ENCODE measurements around the gene LSAMP. TPM values are rescaled to one million over a fixed set of nuclear protein-coding genes. Genes with fewer than 3 reads are reported as not detected.

LSAMP gene
- total and polyA plus RNA-seq, 2 of the 13 experiments (the other 11 are each of a cell fraction or from before 2014, with no cell fraction given): not detected

DNA sequence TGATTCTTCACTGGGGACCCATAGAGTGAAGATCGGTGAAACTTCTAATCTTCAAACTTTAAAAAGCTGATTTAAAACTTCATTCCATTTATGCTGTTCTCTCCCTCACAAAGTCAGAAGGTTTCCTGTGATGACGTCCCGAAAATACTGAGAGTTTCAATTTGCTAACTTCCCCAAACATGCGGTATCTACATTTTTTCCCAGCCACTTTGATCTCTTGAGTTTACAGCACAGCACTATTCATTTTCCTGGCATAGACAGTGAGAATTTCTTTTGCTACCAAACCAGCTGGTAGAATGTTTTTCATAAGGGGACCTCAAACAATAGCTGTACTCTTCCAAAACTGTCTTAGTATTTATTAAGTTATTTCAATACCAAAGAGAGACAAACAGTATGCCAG lies 156.8 kb downstream of the LSAMP start:
- POLR2A ChIA-PET: no interaction called here
- Histone ChIP-seq H3K79me2 (ENCODE audit: insufficient read depth, low read length) (no peaks in the 10 kb centered on the region), H3K4me3 (replicated peaks in 1 of 3; ENCODE audit: insufficient read depth in 1 of 3, low read depth in 2 of 3, low read length in 3 of 3) (no peak overlapping the region), H3K27me3 (ENCODE audit: control insufficient read depth in 1 of 2, insufficient read depth in 2 of 2, low read length in 2 of 2) (no peaks in the 10 kb centered on the region), H4K20me1 (ENCODE audit: insufficient read depth, low read length) (no peaks in the 10 kb centered on the region), H3K9ac (ENCODE audit: insufficient read depth, low read depth, low read length) (no peak overlapping the region), H2AFZ (ENCODE audit: low read length) (no peak overlapping the region), H3K27ac (ENCODE audit: extremely low read length, insufficient read depth, low read length) (no peak overlapping the region), H3K4me1 (ENCODE audit: insufficient read depth, low read length) (no peaks in the 10 kb centered on the region), H3K4me2 (ENCODE audit: low read depth, low read length) (no peak overlapping the region), H3K9me3 (ENCODE audit: low read length) (no peaks in the 10 kb centered on the region), H3K36me3 (replicated peaks in 1 of 2; ENCODE audit: control insufficient read depth in 1 of 2, insufficient read depth in 2 of 2, low read length in 2 of 2) (no peaks in the 10 kb centered on the region)
- FAIRE-seq: no peak
- intact Hi-C loops (cut with micrococcal nuclease; ENCODE audit: unreplicated experiment) (no loop called here), in situ Hi-C loops (cut with HindIII; ENCODE audit: extremely low pct_ligation_motif_present, low pct_unique_long_range_greater_than_20kb) (no loop called here)
- CTCF ChIA-PET (ENCODE audit: low intra/inter-chr PET ratio, low total read pairs): no interaction called here
- no peak for DNase-seq (ENCODE audit: low spot score)
- ATAC-seq: no peak
- BruUV-seq (replicated peaks): no TSS peak
- WGBS (ENCODE audit: low lambda C conversion rate): 13% methylated on average over 4 of the region's 4 CpGs
- TF ChIP-seq HHEX (CRISPR knock-in tag; IDR thresholded peaks at IDR 0.05): no peak
- no peak for TF ChIP-seq ZNF629 (CRISPR knock-in tag; conservative IDR thresholded peaks at IDR 0.05)
- no peak for TF ChIP-seq PLRG1 (conservative IDR thresholded peaks at IDR 0.05)
- TF ChIP-seq, protein P1, sequence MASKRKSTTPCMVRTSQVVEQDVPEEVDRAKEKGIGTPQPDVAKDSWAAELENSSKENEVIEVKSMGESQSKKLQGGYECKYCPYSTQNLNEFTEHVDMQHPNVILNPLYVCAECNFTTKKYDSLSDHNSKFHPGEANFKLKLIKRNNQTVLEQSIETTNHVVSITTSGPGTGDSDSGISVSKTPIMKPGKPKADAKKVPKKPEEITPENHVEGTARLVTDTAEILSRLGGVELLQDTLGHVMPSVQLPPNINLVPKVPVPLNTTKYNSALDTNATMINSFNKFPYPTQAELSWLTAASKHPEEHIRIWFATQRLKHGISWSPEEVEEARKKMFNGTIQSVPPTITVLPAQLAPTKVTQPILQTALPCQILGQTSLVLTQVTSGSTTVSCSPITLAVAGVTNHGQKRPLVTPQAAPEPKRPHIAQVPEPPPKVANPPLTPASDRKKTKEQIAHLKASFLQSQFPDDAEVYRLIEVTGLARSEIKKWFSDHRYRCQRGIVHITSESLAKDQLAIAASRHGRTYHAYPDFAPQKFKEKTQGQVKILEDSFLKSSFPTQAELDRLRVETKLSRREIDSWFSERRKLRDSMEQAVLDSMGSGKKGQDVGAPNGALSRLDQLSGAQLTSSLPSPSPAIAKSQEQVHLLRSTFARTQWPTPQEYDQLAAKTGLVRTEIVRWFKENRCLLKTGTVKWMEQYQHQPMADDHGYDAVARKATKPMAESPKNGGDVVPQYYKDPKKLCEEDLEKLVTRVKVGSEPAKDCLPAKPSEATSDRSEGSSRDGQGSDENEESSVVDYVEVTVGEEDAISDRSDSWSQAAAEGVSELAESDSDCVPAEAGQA (IDR thresholded peaks at IDR 0.05; ENCODE audit: low read depth): no peak
- TF ChIP-seq, protein P1 (CRISPR knock-in tag; IDR thresholded peaks at IDR 0.05; ENCODE audit: borderline replicate concordance): no peak
- TF ChIP-seq, protein P2, sequence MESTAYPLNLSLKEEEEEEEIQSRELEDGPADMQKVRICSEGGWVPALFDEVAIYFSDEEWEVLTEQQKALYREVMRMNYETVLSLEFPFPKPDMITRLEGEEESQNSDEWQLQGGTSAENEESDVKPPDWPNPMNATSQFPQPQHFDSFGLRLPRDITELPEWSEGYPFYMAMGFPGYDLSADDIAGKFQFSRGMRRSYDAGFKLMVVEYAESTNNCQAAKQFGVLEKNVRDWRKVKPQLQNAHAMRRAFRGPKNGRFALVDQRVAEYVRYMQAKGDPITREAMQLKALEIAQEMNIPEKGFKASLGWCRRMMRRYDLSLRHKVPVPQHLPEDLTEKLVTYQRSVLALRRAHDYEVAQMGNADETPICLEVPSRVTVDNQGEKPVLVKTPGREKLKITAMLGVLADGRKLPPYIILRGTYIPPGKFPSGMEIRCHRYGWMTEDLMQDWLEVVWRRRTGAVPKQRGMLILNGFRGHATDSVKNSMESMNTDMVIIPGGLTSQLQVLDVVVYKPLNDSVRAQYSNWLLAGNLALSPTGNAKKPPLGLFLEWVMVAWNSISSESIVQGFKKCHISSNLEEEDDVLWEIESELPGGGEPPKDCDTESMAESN (CRISPR knock-in tag; conservative IDR thresholded peaks at IDR 0.05): no peak
- no peak for TF ChIP-seq ZNF367 (CRISPR knock-in tag; IDR thresholded peaks at IDR 0.05; ENCODE audit: borderline replicate concordance)
- TF ChIP-seq ZNF776 (CRISPR knock-in tag; IDR thresholded peaks at IDR 0.05): no peak
- TF ChIP-seq, protein P3, sequence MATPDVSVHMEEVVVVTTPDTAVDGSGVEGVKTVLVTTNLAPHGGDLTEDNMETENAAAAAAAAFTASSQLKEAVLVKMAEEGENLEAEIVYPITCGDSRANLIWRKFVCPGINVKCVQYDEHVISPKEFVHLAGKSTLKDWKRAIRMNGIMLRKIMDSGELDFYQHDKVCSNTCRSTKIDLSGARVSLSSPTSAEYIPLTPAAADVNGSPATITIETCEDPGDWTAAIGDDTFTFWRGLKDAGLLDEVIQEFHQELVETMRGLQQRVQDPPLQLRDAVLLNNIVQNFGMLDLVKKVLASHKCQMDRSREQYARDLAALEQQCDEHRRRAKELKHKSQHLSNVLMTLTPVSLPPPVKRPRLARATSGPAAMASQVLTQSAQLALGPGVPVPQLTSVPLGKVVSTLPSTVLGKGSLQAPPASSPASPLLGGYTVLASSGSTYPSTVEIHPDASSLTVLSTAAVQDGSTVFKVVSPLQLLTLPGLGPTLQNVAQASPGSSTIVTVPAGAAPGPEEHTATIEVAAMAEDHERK (CRISPR knock-in tag; IDR thresholded peaks at IDR 0.05; ENCODE audit: low read depth): no peak
- TF ChIP-seq ZNF878 (CRISPR knock-in tag; IDR thresholded peaks at IDR 0.05): no peak
- TF ChIP-seq, protein P4, sequence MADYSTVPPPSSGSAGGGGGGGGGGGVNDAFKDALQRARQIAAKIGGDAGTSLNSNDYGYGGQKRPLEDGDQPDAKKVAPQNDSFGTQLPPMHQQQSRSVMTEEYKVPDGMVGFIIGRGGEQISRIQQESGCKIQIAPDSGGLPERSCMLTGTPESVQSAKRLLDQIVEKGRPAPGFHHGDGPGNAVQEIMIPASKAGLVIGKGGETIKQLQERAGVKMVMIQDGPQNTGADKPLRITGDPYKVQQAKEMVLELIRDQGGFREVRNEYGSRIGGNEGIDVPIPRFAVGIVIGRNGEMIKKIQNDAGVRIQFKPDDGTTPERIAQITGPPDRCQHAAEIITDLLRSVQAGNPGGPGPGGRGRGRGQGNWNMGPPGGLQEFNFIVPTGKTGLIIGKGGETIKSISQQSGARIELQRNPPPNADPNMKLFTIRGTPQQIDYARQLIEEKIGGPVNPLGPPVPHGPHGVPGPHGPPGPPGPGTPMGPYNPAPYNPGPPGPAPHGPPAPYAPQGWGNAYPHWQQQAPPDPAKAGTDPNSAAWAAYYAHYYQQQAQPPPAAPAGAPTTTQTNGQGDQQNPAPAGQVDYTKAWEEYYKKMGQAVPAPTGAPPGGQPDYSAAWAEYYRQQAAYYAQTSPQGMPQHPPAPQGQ (CRISPR knock-in tag; IDR thresholded peaks at IDR 0.05; ENCODE audit: borderline replicate concordance): no peak
- TF ChIP-seq, protein P5, sequence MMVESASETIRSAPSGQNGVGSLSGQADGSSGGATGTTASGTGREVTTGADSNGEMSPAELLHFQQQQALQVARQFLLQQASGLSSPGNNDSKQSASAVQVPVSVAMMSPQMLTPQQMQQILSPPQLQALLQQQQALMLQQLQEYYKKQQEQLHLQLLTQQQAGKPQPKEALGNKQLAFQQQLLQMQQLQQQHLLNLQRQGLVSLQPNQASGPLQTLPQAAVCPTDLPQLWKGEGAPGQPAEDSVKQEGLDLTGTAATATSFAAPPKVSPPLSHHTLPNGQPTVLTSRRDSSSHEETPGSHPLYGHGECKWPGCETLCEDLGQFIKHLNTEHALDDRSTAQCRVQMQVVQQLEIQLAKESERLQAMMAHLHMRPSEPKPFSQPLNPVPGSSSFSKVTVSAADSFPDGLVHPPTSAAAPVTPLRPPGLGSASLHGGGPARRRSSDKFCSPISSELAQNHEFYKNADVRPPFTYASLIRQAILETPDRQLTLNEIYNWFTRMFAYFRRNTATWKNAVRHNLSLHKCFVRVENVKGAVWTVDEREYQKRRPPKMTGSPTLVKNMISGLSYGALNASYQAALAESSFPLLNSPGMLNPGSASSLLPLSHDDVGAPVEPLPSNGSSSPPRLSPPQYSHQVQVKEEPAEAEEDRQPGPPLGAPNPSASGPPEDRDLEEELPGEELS (CRISPR knock-in tag; IDR thresholded peaks at IDR 0.05): no peak

Measured in HepG2 (cell line).